HG02588 (cell line): ENCODE results near the gene CYP39A1.
A peak's percentile ranks its signal among the peaks of the same experiment; 100 is the strongest.
"Not testable (repeated sequence)": the region's sequence is repeated elsewhere in the genome, so short reads cannot be mapped to it uniquely, and the experiment has no call there.

ENCODE experiments used
- ATAC-seq: cut with Tn5 transposase; IDR thresholded peaks from one replicate; pipeline ENCODE4 v1.9.1; 2021; ENCODE audit warnings: mild to moderate bottlenecking, moderate library complexity; ENCODE audit not compliant: unreplicated experiment

The CYP39A1 gene

DNA sequence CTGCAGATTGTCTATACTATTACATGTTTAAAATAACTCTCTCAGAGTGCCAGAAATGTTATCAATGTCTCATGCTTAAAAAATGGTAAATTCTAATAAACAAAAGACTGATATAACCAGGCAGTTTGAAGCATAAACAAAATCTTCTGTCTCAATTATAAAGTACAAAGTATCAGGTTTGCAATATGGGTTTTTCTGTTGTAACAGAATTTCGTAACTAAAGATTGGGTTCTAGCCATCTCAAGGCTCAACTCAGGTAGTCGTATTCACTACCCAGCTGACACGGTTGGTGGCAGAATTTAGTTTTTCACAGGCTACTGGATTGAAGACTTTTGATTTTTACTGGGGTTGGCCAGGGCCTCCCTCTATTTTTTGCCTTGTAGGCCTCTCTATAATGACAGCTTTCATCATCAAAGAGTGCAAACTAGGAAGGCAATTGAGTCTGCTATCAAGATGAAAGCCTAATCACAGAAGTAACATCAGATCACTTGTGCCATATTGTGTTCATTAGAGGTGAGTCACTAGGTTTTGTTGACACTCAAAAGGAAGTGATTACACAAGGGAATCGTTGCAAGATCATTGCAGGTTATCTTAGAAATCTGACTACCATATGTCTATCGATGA, 3.6 kb downstream of the CYP39A1 start:
- no peak for ATAC-seq

DNA sequence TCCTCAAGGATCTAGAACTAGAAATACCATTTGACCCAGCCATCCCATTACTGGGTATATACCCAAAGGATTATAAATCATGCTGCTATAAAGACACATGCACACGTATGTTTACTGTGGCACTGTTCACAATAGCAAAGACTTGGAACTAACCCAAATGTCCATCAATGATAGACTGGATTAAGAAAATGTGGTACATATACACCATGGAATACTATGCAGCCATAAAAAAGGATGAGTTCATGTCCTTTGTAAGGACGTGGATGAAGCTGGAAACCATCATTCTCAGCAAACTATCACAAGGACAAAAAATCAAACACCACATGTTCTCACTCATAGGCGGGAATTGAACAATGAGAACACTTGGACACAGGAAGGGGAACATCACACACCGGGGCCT, 4.5 kb downstream of the CYP39A1 start:
- ATAC-seq = not testable (repeated sequence)

DNA sequence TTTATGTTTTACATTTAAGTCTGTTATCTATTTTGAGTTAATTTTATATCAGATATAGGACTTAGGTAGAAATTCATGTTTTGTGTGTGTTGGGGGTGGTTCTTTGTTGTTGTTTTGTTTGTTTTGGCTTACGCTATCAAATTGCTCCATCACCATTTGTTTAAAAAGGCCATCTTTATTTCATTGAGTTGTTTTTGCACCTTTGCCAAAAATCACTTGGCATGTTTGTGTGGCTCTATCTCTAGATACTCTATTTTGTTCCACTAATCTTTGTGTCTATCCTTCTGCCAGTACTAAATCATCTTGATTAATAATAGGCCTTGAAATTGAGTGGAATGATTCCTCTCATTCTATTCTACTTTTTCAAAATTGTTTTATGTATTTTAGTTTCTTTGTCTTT, 7.4 kb downstream of the CYP39A1 start:
- ATAC-seq = no peak

DNA sequence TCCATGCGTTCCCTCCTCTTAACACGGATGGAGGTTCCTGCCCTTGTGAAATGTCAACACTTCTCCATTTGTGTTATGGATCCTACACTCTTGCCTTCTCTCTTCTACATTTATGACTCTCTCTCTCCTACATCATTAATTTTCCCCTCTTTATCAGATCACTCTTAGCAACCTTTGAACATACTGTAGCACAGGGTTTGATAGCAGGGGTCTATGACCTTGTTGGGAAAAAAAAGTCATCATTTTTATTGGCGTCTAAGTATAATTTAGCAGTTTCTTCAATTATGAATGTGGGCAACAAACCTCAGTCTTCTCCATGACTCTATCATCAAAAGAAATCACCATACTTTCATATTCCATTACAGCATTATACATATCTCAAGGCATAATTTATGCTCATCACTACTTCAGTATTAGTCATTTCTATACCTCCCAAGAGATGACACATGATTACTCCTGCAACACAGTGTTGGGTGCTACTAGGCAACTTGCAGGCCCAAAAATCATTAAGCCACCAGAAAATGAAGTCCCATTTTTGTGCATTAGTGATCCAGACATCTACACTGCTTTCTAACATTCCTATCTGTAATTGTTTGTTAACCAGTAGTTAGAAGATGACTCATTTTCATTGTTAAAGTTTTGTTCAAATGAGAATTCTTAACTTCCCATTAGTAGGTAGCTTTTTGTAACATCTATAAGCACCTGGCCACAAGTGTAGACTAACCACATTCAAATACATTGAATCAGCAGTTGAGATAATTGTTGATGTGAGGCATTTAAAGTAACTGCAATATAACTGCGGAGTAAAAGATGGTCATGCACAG, 9.5 kb downstream of the CYP39A1 start:
- ATAC-seq = no peak

DNA sequence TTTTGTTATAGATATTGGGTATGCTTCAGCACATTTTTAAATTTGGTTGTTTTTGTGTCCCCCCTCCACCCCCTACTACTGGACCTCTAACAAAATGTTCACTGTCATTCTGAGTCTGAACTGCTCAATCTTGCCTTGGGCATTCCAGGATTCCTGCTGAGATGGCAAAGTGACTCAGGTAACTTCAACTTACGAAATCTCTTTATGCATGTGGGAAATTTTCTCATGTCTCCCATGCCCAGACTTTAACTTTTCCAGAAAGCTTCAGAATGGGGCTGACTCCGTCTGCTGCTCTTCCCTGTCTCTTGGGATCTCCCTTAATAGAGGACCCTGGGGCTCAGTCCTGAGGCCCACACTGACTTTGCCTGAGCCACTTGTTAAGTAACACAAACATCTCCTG, 14.0 kb downstream of the CYP39A1 start:
- no peak for ATAC-seq

DNA sequence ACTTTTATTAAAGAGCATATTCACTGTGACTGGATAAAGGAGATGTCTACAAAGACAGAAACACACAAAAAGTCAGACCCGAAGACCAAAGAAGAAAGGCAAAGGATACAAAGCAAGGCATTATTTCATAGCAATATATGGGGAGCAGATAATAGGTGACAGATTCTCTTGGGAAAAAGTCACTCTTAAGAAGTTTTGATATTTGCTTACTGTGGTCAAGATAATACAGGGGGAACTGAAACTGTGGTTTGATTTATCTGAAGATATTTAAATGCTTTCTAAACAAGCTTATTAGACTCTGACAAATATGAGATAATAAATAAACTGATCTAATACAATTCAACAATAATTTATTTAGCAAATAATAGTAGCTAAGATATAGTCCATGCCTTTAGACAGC, 14.7 kb downstream of the CYP39A1 start:
- ATAC-seq = no peak

DNA sequence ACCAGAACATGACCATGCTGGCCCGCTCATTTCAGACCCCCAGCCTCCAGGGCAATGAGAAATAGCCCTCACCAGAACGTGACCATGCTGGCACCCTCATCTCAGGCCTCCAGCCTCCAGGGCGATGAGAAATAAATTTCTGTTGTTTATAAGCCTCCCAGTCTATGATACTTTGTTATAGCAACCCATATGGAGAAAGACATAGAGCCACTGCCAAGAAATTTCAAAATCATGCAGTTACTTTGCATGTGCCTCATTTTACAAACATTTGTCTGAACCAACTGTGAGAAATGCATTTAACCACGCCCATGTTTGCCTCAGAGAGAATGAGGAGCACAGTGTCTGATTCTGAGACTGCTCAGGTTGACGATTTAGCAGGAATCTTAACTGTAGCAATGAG, 15.5 kb downstream of the CYP39A1 start:
- ATAC-seq = no peak

DNA sequence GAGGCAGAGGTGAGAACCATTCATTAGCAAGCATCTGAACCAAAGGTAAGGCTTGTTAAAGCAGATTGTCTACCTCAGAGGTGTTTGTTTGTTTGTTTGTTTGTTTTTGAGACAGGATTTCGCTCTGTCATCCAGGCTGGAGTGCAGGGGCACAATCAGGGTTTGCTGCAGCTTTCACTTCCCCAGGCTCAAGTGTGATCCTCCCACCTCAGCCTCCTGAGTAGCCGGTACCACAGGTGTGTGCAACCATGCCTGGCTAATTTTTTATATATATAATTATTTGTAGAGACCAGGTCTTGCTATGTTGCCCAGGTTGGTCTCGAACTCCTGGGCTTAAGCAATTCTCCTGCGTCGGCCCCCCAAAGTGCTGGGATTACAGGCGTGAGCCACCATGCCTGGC, 17.2 kb downstream of the CYP39A1 start:
- no peak for ATAC-seq

DNA sequence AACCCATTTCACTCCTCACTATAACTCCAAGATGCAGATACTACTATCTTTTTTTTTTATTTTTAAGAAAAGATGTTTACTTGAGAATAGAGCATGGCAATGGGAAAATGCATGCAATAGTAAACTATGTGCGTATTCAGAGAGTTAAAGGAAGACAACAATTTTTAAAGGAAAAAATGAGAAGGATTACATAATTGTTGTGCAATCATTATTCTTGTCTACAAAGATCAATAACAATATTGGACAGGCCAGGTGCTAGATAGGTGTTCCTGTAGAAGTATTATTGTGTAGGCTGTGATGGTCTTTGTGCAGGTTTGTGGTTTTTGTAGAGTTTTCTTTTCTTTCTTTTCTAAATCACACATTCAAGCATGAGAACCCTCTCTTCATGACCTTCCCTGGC, 20.6 kb downstream of the CYP39A1 start:
- ATAC-seq = no peak

DNA sequence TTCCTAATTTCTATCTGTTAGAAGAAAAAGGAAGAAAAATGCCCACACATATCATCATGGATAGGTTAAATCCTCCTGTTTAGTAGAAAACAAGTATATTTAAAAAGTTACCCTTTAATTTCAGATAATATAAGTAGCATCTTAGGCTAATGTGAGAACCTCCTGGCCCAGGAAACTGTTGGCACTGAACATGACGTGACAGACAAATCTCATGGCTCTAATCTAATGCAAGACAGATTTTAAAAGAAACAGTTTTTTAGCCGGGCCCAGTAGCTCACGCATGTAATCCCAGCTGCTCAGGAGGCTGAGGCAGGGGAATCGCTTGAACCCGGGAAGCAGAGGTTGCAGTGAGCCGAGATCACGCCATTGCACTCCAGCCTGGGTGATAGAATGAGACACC, 22.9 kb downstream of the CYP39A1 start:
- ATAC-seq = no peak

DNA sequence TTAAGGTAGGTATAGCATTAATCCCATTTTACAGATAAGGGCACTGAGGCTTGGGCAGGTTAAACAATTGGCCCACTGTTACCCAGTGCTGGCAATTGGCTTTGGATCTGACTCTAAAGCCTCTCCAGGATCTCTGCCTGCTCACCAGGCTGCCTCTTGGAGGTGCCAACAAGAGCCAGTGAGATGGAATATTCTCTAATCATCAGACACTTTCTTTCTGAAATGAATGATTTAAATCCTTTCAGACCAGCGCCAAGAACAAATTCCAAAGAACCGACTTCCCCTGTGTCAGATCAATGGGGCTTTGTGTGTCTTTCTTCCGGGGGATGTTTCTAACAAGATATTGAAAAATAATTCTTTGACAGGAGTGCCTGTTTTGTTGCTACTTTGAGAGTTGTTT, 23.6 kb downstream of the CYP39A1 start:
- ATAC-seq = no peak

DNA sequence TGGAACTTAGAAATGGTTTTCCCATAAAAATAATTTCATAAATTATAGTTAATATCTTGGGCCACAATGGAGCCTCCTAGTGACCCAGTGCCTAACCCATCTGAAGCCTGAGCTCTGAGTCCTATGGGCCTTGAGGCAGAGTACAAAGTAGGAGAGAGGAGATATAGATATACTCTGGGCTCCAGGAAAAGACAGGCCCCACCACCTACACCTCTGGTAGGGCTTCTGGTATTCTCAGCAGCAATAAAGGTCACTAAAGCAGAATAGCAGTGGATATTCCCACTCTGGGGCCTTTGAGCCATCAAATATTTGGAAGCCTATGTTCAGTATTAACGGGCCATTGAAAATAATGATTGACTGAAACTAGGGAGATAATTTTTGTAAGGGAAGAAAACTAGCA, 24.1 kb downstream of the CYP39A1 start:
- ATAC-seq = no peak

DNA sequence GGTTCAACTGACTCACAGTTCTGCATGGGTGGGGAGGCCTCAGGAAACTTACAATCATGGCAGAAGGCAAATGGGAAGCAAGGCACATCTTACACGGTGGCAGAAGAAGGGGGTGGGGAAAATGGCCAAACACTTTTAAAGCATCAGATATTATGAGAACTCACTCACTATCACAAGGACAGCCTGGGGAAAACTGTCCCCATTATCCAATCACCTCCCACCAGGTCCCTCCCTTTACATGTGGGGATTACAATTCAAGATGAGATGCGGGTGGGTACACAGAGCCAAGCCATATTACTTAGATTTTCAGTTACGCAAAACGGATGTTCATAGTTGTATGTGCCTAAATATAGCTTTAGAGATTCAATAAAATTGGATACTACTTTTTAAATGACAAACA, 25.6 kb downstream of the CYP39A1 start:
- ATAC-seq = no peak

DNA sequence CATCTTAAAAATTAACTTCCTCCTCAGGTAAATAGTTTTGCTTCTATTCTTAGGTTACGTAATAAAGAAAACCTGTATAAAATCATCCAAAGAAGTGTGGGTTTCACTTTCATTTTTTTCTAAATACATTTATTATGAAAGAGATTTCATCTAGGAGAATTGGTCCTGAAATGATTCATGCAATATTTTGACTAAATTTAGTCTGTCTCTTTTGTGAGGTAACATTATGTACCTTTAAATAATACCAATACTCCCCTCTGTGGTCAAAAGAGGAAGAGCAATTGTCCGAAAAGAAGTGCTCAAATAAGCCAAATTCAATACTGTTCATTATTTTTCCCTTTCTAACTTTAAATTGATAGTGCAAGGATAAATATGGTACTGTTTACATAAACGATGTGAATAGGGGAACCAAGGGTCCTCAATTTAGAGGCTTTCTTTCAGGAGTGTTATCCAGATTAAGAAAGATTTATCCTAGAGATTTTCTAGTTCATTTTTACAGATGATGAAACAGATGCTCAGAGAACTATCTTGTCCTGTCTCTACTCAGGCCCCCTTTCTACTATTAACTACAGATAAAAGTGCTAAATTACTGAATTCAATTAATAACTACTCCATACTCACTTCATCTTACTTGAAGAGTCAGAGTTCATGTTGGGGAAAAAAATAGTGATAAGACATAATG, 26.2 kb downstream of the CYP39A1 start:
- peak; percentile 59 for ATAC-seq

DNA sequence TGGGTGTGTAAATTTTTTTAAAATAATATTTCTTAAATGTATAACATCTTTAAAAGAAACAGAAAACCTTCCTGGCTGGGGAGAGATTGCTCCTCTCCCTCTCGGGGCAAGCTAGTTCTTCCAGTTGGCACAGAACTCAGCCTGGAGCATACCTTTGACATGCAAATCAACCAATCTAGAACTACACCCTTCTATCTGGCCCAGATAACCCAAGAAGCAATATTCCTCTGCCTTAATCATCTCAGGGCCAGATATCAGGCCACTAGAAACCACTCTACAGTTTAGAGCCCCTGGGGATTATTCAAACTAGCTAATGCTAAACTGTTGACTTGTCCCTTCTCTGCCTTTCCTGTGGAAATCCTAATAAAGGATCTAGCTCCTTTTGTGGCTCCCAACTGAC, 33.9 kb downstream of the CYP39A1 start:
- no peak for ATAC-seq

DNA sequence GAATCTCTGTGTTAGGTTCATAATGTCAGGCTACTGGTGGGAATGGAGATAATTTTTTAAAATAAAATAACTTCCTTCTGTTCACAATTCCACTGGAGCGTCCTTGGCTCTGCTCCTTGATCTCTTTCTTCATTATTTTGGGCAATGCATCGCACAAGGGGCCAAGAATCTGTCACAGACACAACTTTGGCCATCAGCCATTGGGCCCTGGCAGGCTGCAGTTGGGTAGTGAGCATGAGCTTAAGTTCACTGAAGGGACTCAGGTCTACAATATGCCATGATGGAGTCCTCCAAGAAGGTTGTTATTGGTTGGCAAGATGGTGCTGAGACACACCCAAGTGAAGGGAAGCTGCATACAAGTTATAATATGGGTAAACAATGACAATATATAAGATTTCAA, 40.0 kb downstream of the CYP39A1 start:
- no peak for ATAC-seq

DNA sequence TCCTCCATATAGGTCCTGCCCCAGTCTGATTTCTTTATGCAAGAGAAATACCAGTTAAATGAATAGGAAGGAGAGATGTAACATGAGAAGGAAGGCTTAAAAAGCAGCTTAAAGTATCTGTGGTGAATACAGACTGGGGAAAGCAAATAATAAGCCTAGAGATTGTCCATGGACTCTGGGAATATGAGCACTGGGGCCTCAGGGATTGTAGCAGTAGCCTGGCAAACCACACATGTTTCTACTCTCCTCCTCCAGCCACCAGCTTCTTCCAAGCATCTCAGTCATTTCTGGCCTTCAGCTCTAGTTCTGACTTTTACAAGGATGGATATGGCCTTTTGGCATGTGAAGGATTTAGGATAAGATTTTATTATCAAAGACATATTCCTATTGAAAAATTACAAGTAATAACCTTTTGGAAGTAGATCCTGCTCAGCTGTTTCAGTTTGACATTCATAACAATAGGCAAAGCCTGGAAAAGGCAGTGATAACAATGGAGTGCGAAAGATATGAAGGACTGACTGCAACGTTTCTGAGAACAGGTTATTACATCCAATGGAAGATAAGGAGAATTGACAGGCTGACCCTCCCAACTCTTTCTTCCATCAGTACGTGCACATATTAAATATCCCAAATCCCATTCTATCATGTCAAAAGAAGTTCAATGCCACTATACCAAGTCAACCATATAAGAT, 41.6 kb downstream of the CYP39A1 start:
- ATAC-seq = no peak

DNA sequence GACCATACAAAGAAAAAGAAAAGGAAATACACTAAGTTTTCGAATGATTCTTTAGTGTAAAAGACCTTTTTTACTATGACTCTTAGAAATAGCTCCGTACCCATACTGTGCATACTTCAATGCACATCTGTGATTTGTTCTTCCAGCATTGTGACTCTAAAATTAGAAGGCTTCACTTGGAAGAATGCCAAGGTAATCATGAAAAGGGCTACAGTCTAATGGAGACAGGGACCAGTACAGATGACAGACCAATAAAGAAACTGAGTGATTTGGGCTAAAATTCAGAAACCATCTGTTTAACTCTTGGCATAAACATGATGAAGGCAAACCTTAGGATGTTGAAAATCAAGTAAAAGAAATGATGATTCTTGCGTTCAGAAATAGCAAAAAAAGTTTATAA, 46.3 kb downstream of the CYP39A1 start:
- ATAC-seq = no peak

DNA sequence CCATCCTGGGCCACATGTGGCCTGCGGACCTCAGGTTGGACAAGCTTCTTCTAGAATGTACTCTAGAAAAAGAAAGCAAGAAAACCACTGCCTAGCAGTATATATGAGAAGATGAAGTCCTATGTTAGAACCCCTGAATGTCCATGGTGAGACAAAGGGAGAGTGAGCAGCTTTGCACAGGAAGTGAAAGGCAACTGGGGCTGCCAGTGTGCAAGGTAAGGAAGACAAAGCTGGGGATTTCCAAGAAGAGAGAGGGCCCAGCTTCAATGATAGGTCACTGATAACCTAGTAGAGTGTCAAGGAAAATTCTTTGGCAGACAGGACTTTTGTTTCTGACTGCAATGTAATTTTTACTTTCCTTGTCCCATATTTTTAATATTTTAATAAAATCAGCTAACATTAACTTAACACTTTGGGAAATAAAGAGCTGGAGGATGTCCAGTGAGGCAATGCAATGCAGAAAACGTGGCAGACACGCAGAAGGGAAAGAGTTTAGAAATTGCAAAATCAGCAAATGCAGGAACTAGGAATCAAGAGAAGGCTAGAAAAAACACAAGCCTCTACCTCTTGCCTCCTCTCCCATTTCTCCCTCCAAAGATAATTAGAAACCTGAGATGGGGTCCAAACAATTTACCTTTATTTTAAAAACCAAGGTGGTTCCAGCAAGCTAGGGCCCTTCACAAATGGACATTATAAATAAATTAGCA, 47.4 kb downstream of the CYP39A1 start:
- peak; percentile 49 for ATAC-seq

DNA sequence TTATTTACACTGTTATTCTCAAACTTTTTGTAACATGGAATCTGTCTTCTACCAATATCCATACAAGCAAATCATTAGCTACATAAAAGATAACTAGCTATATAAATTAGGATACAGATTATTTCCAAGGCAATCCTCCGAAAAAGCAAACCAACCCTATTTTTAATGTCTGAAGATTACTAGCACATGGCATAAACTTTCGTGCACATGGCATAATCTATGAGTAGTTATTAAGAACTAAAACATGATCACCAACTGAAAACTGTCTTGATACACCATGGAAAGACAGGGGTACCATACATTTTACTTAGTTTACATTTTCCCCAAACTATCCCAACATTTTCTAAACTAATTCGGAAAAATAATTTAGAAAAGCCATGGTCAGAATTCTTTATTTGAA, 54.4 kb downstream of the CYP39A1 start:
- ATAC-seq = no peak

DNA sequence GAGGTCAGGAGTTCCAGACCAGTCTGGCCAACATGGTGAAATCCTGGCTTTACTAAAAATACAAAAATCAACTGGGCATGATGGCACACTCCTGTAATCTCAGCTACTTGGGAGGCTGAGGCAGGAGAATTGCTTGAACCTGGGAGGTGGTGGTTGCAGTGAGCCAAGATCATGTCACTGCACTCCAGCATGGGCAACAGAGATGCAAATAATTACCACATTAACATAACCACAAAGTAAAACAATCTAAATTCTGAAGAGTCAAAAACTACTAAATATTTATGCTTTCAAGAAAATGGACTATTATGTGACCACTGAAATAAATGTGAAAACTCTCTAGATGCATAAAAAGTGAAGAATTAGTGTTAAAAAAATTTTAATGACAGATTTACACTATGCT, 59.9 kb downstream of the CYP39A1 start:
- ATAC-seq = no peak
